GM20431 (cell line): ENCODE data around the gene SMOC1.

Experiments
- in situ Hi-C: fragments of 300-500 bp; cut with MseI, MboI; formaldehyde crosslinking; loops from one replicate; pipeline ENCODE4 v1.15.0; 2020; ENCODE audit warnings: low sequenced_read_pairs; ENCODE audit not compliant: unreplicated experiment

Gene SMOC1

DNA sequence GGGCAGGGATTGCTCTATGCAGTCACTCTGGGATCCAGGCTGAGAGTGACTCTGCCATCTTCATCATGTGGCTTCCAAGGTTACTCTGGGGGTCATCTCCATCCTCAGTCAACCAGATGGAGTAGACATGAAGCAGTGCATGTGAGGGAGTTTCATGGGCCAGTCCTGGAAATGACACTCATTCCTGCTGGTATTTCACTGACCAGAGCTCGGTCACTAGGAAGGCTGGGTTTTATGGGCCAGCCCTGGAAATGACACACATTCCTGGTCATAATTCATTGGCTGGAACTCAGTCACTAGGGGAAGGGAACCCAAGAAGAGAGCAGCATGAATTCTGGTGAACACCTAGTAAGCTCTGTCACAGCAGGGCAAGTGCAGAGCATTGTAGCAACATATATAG lies 144.7 kb downstream of the SMOC1 start:
- in situ Hi-C loops: loop anchor here (10.0 kb wide), 1 partner anchor 209 kb away; no protein-coding TSS in a partner anchor

DNA sequence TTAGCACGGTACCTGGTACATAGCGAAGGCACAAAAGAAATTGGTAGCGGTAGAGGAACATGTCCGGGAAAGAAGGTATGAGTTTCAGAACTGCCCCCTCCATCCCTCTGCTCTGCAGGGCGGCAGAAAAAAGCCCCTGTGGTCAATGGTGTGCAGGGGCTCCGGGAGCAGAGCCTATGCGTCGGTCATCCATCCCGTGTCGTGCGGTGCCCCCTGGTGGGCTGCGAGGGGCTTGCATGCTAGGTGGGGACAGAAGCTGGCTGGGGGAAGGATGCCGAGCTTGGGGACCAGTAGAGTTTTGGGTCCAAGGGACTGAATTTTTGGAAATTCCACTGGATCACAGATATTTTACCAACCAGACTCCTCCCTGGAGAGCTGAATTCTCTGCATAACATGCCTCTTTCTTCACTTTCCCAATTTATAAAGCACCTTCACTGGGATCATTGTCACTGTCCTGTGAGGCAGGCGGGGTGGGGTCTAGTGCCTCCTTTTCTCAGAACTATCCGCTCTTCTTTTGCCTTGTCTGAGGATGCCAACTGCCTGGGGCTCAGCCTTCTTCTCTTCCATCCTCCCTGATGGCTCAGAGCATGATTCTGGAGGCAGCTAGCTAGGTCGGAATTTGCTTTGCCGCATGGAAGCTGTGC lies 148.7 kb downstream of the SMOC1 start:
- in situ Hi-C loops: loop anchor here (10.0 to 25.0 kb wide), 2 partner anchors 213 to 441 kb away; no protein-coding TSS in a partner anchor

DNA sequence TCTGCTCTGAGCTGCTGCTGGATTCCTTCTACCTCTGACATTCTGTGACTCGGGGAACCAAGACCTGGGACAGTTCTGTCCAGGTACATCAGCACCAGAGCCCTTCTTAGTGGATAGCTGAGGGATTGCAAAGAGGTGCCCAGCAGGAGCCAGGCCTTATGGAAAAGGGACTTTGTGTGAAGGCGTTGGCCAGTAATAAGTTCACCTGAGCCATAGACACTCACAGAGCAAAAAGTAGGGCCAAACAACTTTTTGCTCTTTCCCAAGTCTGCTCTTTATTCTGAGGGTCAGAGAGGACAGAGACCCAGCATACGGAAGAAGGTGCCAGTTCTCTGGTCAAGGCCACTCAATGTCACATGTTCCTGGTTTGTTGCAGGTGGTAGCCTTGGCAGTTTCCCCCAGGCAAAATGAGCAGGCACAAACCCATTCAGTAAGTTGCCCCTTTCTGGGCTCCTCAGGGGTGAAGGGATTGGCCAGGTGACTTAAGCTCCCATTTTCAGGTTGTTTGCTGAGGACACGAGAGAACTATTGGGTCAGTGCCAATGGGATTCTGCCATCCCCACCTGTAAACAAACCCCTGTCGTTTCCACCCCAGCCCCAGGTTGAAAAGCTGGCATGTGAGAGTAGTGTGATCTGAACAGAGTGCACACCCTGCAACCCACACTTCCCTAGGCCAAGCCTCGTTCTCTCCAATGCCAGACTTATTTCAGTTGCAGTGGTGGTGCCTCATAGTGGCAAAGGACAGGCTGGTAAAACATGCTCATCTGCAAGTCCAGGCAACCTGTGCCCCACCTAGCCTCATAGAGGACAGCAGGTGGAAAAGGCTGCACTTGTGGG lies 150.3 kb downstream of the SMOC1 start:
- in situ Hi-C loops: loop anchor here (10.0 to 25.0 kb wide), 2 partner anchors 215 to 442 kb away; no protein-coding TSS in a partner anchor

DNA sequence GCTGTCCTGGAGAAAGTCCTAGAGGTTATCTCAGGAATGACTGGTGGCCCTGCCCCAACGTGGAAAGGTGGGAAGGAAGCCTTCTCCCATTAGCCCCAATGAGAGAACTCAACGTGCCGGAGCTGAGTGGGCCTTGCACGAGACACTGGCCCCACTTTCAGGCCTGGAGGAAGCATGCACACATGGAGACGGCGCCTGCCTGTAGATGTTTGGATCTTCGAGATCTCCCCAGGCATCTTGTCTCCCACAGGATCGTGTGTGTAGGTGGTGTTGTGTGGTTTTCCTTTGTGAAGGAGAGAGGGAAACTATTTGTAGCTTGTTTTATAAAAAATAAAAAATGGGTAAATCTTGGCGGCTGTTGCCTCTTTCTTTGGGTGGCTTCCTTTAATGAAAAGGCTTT lies 152.8 kb downstream of the SMOC1 start:
- in situ Hi-C loops: loop anchor here (25.0 kb wide), 1 partner anchor 445 kb away; no protein-coding TSS in a partner anchor

DNA sequence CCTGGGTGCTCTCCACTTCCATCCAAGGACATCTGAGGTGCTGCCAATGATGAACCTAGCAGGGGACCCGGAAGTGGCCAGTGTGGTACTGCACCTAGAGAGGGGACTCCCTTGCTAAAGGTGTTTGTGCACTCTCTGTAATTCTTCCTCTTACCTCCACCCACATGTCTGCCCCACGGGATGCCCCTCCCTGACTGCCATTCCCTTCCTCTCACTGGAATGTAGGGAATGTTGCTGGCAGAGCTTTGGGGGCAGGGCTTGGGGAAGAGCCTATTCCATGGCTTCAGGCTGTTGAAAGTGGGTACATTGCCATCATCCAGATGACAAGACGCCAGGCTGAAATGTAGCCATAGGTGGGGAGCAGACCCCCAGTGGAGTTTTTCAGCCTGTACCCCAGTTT lies 153.2 kb downstream of the SMOC1 start:
- in situ Hi-C loops: loop anchor here (25.0 kb wide), 1 partner anchor 445 kb away; no protein-coding TSS in a partner anchor

DNA sequence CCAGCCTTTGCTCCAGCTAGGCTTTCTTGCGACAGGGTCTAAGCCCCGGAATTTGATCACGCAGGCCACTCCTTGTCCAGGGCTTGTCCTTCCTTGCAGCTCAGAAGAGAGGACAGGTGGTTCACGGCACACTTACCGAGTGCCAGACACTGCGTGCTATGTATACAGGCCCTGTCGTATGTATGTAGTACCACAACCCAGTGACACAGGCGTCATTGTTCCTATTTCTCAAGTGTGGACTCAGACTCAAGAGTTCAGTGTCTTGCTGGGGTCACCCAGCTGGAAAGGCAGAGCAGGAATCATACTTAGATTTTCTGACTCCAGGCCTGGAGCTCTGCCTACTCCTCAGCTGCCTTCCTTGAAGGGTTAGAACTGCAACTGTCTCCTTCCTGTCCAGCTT lies 153.9 kb downstream of the SMOC1 start:
- in situ Hi-C loops: loop anchor here (25.0 kb wide), 1 partner anchor 446 kb away; no protein-coding TSS in a partner anchor

DNA sequence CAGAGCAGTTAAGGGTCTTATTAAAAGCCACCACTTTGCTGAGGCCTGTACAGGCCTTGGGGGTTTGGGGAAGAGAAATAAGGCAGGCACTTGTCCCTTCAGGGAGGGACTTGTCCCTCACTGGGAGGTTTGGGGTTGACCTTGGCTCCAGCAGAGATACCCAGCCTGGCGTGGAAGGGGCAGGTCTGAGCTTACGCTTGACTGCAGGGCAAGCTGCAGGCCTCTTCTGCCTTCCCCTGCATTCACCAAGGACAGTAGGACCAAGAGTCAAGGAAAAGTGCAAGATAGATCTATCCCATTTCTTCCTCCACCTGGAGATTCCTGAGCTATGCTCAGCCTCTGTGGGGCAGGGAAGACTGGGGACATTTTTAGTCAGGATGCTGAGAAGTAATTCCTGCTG lies 154.3 kb downstream of the SMOC1 start:
- in situ Hi-C loops: loop anchor here (25.0 kb wide), 1 partner anchor 446 kb away; no protein-coding TSS in a partner anchor

DNA sequence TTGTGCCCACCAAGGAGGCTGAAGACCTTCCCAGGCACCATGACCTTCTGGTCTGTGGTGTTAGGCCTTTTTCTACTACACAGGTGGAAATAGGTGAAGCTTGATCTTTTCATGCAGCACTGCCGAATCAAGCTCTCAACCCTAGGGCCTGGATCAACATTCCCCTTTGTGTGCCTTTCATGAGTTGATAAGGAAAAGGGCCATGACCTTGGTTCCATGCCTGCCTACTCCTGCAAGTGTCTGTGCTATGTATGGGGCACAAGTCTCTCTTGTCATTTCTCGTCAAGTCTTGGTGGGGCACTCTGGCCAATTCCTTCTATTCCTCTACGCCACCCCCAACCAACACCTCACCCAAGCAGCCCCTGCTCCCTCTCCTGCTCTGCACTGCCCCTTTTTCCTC lies 155.0 kb downstream of the SMOC1 start:
- in situ Hi-C loops: loop anchor here (25.0 kb wide), 1 partner anchor 447 kb away; no protein-coding TSS in a partner anchor

DNA sequence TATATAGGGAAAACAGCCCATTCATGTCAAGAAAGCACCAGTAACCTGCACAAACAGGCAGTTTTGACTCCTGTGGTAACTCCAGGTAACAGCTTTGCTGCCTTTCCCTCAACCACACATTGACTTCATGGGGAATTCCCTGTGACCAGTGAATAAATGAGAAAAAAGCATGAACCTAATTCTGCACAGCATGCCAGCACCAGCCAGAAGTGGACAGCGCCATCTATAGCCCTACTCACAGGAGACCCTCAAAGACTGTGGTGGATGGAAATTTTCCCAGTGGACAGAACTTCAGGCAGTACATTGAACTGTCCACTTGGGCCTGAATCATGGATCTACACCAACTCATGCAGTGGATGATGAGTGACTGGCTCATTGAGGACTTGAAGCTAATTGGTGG lies 157.4 kb downstream of the SMOC1 start:
- in situ Hi-C loops: loop anchor here (25.0 kb wide), 1 partner anchor 449 kb away; no protein-coding TSS in a partner anchor

DNA sequence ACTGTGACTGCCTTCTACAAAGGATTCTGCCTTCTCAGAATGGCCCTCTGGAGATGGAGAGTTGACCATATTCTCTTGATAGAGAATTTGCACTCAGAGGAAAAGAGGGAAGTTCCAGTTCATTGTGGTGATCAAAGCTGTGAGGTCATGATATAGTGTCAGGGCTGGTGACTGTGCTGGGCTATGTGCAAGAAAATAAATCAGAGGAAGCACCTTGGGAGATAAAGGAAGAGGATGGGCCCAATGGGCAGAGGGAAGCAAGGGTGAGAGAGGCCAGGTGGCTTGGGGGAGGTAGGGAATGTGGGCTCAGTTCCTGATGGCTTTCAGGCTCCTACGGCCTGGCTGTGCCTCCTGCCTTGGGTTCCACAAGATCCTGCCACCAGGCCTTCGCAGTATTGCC lies 163.8 kb downstream of the SMOC1 start:
- in situ Hi-C loops: loop anchor here (25.0 kb wide), 1 partner anchor 456 kb away; no protein-coding TSS in a partner anchor

DNA sequence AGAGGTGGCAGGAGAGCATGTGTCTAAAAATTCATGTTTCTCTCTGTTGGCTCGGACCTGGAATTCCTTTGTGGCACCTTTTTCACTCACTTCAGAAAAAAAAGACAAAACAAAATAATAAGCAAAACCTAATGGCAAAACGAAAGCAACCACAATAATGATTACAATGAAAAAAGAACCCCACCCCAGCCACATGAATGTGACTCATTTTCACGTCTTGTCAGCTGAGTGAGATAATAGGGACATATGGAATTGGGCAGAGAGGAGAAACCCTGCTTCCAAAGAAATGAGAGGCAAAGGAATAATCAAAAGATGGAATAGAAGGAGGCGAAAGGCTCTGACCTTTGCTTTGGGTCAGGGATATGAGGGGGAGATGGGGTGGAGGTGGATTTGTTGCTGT lies 166.1 kb downstream of the SMOC1 start:
- in situ Hi-C loops: loop anchor here (25.0 kb wide), 1 partner anchor 458 kb away; no protein-coding TSS in a partner anchor

DNA sequence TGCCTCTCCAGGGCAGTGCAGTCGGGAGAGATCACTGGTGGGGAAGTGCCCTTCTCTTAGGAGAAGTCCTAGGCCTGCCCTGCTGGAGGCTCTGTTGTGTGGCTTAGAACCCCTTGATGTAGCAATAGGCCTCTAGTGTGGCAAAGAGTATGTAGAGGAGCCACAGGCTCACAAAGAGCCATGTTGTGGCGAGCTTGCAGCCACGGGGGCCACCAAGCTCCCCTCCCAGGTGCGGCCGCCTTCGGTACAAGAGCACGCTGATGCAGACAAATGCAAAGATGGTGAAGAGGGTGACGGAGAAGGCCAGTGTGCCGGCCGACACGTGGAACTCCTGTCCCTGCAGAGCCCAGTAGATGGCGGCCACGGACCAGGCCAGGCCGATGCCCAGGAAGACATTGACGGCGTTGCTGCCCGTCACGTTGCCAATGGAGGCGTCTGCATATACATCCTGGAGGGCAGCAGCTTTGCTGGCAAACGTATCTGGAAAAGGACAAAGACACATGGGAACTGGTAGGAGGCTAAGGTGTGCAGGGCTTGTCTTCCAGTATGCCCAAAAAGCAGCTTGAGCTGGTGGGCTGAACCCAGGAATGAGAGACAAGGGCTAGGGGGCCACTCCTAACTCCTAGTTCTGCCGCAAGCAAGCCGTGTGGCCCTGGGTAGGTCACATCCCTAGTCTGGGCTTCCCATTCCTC lies 166.8 kb downstream of the SMOC1 start:
- in situ Hi-C loops: loop anchor here (25.0 kb wide), 1 partner anchor 459 kb away; no protein-coding TSS in a partner anchor

DNA sequence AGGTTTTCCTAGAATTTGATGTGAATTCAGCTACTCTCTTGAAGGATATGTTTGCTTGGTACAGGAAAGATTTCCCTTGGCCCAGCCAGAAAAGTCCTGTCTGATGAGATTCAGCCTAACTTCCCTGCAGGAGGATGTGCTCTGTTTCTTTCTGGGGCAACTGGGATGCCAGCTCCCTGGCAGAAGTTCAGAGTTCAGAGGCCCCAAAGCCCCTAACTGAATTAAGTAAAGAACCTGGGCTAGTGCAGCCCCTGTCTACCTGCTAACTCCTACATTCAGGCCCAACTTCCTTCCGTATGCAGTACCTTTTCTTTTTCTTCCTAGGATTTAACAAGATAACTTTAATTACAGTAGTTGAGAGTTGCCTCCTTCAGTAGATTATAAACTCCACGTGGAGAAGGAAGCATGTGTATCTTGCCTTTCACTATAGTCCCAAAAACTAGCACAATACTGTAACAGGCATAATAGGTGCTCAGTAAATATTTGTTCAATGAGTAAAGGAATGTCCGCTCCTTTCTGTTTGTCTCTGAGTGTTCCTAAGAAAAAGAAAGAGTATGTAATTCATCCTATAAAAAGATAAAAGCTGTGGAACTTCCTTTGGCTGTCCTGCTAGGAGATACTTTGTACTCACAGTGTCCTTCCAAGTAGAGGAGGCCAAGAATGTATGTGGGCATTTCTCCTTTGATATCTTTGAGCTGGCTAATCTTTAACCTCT lies 168.5 kb downstream of the SMOC1 start:
- in situ Hi-C loops: loop anchor here (25.0 kb wide), 1 partner anchor 460 kb away; no protein-coding TSS in a partner anchor

DNA sequence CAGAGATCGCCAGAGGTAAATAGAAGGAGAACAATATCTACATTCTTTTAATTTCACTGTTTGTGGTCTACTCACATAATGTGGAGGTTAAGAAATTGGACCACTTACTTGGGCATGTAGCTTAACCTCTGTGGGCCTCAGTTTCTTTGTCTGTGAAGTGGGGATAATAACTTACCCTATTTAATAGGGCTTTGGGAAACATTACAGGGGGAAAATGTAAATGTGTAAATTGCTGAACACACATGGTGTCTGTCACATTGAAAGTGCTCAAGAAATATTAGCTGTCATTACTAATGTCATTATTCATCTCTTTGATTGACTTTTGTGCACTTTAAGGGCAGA lies 169.1 kb downstream of the SMOC1 start:
- in situ Hi-C loops: loop anchor here (25.0 kb wide), 1 partner anchor 461 kb away; no protein-coding TSS in a partner anchor

DNA sequence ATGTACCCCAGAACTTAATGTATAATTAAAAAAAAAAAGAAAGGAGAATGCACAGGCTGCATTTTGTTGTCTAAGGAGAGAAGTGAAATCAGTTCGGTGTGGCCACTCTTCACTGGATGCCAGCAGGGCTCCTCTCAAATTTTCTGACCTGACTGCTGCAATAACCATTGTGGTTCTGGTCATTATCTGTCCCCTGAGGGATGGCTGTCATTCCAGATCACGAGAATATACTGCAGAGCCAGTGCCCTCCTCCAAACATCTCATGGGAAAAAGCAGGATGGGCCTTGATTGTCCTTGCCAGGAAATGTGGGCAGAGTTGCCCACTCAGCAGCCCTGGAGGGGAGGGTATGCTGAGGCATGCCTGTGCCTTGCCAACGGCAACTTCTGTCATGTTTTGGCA lies 170.4 kb downstream of the SMOC1 start:
- in situ Hi-C loops: loop anchor here (25.0 kb wide), 1 partner anchor 462 kb away; no protein-coding TSS in a partner anchor

DNA sequence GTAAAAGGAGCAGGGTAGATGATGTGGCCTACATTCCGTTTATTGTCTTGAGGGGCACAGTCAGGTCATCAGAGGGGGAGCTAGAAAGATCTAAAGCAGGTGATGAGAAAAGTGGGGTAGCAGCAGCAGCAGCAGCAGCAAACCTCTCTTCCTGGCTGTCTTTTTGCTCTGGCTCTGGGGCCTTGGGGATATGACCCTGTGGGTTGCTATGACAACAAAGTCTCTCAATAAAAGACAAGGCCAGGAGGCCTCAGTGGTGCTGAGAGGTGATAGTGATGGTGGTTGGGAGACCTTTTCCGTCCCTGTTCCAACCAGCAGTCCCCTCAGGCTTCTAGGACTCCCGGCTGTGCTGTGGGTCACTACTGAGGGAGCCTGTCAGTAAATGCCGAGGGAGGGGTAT lies 170.9 kb downstream of the SMOC1 start:
- in situ Hi-C loops: no loop called here

DNA sequence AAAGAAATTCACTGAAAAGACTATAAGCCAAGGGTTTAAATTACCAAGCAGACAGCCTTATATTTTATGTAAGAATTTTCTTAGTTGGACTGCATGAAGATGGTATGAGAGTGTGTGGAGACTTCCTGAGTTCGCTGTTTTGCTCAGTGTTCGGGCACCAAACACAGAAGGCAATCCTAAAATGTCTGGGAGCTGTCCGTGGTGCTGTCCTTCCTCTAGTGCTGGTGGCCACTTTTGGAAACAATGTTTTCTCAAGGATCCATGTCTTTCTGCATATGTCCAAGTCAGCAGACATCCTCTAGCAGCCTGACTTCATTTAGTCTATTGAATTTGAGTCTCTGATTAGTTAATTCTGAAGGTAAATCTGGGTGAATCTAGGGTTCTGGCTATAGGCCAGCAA lies 173.8 kb downstream of the SMOC1 start:
- in situ Hi-C loops: no loop called here

DNA sequence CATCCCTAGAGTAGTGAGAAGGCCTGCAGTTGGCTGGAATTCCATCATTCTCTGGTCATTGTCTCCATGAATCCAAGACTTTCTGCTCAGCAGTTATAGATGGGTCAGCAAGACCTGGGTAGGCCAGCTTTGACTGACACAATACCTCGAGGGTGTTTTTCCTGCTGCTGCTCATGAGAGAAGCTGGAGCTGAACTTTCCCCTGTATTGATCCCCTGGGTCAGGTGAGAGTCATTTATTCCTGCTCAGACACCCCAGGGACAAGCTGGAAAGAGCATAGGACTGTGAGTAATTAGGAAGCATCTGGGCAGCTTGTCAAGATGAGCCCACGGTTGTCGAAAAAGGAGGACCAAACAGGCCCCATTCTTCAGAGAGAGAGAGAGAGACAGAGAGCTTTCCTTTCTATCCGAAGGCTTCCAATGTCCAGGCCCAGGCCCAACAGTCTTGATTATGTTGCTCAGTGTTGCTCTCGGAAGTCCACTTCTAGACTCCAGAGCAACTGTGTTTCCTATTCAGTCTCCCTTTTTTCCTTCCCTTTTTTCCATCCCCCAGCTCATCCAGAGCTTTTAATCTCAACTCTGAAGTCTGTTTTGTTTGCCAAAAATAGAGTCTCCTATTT lies 178.4 kb downstream of the SMOC1 start:
- in situ Hi-C loops: no loop called here

DNA sequence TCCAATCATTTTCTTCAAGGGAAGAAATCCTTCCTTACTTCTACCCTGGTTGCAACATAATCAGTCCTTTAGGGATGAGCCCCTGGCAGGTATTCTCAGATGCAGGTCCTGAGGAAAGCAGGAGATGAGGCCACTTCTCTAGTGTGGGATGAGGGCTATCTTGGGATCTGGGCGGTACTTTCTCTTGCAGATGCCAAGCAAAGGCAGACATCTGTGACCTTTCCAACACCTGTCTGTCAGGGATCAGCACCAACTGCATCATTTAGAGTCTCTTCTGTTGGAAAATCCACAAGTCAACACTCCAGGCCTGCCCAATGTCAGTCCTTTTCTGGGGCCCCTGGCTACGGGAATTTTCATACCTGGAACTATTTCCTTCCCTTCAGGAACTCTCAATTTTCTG lies 180.3 kb downstream of the SMOC1 start:
- in situ Hi-C loops: no loop called here
